ENCODE results near the gene CD81.

CD81 gene

GRCh38 chr11:2390091-2390724 lies 13.1 kb downstream of the CD81 start:
- no peaks in the 10 kb centered on the region for H3K27me3 Mint-ChIP-seq (ENCODE audit: low read depth)
- peak overlapping the region in 2 of 3 experiments; percentile 64 to 85 for H3K27ac Mint-ChIP-seq
- peaks cover 29% of the 10 kb centered on the region for H3K4me1 Mint-ChIP-seq
- peaks cover 5% of the 10 kb centered on the region for H3K36me3 Mint-ChIP-seq (ENCODE audit: low read depth)
- H3K4me3 Mint-ChIP-seq, result peak overlapping the region in 1 of 3 experiments; percentile 29
- no peak for TF ChIP-seq CTCF (IDR thresholded peaks at IDR 0.05; ENCODE audit: unreplicated experiment in 3 of 3)
- no peaks in the 10 kb centered on the region for H3K9me3 Mint-ChIP-seq

- Mint-ChIP-seq H3K4me1 (peaks cover 26% of the 10 kb centered on the region), H3K9me3 (no peaks in the 10 kb centered on the region), H3K4me3 (no peak overlapping the region), H3K27me3 (ENCODE audit: low read depth) (no peaks in the 10 kb centered on the region), H3K36me3 (ENCODE audit: low read depth) (peaks cover 5% of the 10 kb centered on the region), H3K27ac (peak overlapping the region in 2 of 3 experiments; percentile 41 to 64)
- TF ChIP-seq CTCF (IDR thresholded peaks at IDR 0.05; ENCODE audit: unreplicated experiment in 3 of 3), result no peak
Measured at GRCh38 chr11:2390725-2391151, 13.6 kb downstream of the CD81 start.

GRCh38 chr11:2391181-2391975 lies 14.3 kb downstream of the CD81 start:
- Mint-ChIP-seq H3K9me3 (no peaks in the 10 kb centered on the region), H3K4me3 (no peak overlapping the region), H3K27ac (no peak overlapping the region), H3K4me1 (peaks cover 20% of the 10 kb centered on the region), H3K36me3 (ENCODE audit: low read depth) (peaks cover 5% of the 10 kb centered on the region), H3K27me3 (ENCODE audit: low read depth) (no peaks in the 10 kb centered on the region)
- TF ChIP-seq CTCF (IDR thresholded peaks at IDR 0.05; ENCODE audit: unreplicated experiment in 3 of 3), result no peak

GRCh38 chr11:2392241-2392959 lies 15.3 kb downstream of the CD81 start:
- no peak overlapping the region for H3K4me3 Mint-ChIP-seq
- peaks cover 12% of the 10 kb centered on the region for H3K36me3 Mint-ChIP-seq (ENCODE audit: low read depth)

More at GRCh38 chr11:2392241-2392959, 15.3 kb downstream of the CD81 start:
- Mint-ChIP-seq H3K9me3 (no peaks in the 10 kb centered on the region), H3K27me3 (ENCODE audit: low read depth) (no peaks in the 10 kb centered on the region), H3K27ac (no peak overlapping the region), H3K4me1 (peaks cover 20% of the 10 kb centered on the region)
- no peak for TF ChIP-seq CTCF (IDR thresholded peaks at IDR 0.05; ENCODE audit: unreplicated experiment in 3 of 3)

Data from nephron (organoid).